HG03457 (cell line): ENCODE data around the gene ANXA2.

Experiments used
- ATAC-seq: cut with Tn5 transposase; IDR thresholded peaks from one replicate; pipeline ENCODE4 v1.9.1; 2021; ENCODE audit warnings: moderate number of reproducible peaks; ENCODE audit not compliant: unreplicated experiment

ANXA2 gene

GRCh38 chr15:60315878-60316277, 81.9 kb downstream of the ANXA2 start:
- ATAC-seq = no peak

GRCh38 chr15:60313906-60314305, 83.9 kb downstream of the ANXA2 start:
- ATAC-seq = no peak

GRCh38 chr15:60307034-60307433, 90.8 kb downstream of the ANXA2 start:
- no peak for ATAC-seq

- ATAC-seq = no peak
Measured at GRCh38 chr15:60301024-60301423, 96.8 kb downstream of the ANXA2 start.

- ATAC-seq = no peak
Measured at GRCh38 chr15:60299452-60300047, 98.2 kb downstream of the ANXA2 start.
